Tibial nerve (tissue), 4 donors: ENCODE data around the gene OSBPL5.

Experiments used
- EP300 ChIP-seq, 2 donors: sonication (generic); formaldehyde crosslinking; IDR thresholded peaks; one replicate each; pipeline ENCODE4 v1.6.1; 2017; ENCODE audit warnings: antibody characterized with exemption in 2 of 2, mild to moderate bottlenecking in 1 of 2
- POLR2A ChIP-seq, 2 donors: fragments of 450-650 bp; IDR thresholded peaks; one replicate each; pipeline ENCODE4 v1.6.1; 2017; ENCODE audit warnings: antibody characterized with exemption in 2 of 2, mild to moderate bottlenecking in 2 of 2, moderate library complexity in 2 of 2
- TF ChIP-seq, protein P1 (sequence below), 5 experiments: fragments of 200-600 bp in 3 of 5; fragments of 450-650 bp in 2 of 5; sonication (generic) in 3 of 5; IDR thresholded peaks; one replicate each; pipeline ENCODE4 v1.5.1; 2016 to 2019; ENCODE audit warnings: antibody characterized with exemption in 5 of 5, mild to moderate bottlenecking in 3 of 5, moderate library complexity in 2 of 5

DNA sequence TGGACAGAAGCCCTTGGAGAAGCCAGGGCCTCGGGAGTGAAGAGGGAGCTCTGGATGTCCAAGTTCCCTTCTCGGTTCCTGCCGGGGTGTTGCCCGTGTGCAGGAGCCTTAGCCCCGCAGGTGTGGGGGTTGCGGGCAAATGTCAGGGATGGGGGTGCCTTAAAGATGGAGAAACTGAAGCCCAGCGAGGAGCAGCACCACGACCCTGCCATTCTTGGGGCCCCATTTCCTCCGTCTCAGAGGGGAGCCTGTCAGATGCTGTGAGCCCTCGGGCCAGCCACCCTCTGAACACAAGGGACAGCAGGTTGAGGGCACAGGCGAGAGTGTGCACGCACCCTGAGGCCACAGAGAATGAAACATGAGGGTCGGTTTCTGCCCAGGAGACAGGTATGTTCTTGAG lies 6.3 kb downstream of the OSBPL5 start:
- TF ChIP-seq, protein P1, sequence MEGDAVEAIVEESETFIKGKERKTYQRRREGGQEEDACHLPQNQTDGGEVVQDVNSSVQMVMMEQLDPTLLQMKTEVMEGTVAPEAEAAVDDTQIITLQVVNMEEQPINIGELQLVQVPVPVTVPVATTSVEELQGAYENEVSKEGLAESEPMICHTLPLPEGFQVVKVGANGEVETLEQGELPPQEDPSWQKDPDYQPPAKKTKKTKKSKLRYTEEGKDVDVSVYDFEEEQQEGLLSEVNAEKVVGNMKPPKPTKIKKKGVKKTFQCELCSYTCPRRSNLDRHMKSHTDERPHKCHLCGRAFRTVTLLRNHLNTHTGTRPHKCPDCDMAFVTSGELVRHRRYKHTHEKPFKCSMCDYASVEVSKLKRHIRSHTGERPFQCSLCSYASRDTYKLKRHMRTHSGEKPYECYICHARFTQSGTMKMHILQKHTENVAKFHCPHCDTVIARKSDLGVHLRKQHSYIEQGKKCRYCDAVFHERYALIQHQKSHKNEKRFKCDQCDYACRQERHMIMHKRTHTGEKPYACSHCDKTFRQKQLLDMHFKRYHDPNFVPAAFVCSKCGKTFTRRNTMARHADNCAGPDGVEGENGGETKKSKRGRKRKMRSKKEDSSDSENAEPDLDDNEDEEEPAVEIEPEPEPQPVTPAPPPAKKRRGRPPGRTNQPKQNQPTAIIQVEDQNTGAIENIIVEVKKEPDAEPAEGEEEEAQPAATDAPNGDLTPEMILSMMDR (IDR thresholded peaks at IDR 0.05) = no peak
- TF ChIP-seq POLR2A (IDR thresholded peaks at IDR 0.05) = no peak
- no peak for TF ChIP-seq EP300 (IDR thresholded peaks at IDR 0.05)
